ENCODE data around the gene HAPLN2. TPM values are rescaled to one million over a fixed set of nuclear protein-coding genes. Genes with fewer than 3 reads are reported as not detected.

The HAPLN2 gene
- total RNA-seq, 4 donors from 2014 or later = 0.55 to 1.9 TPM; not detected in 2

GRCh38 chr1:156574039-156574633, 45.1 kb upstream of the HAPLN2 start:
- Histone ChIP-seq H3K27ac (no peak overlapping the region), H3K36me3 (no peaks in the 10 kb centered on the region), H3K4me3 (no peak overlapping the region), H3K4me1 (peaks cover 5 to 27% (median 20%) of the 10 kb centered on the region in 4 donors), H3K27me3 (no peaks in the 10 kb centered on the region), H3K9me3 (no peaks in the 10 kb centered on the region)
- intact Hi-C loops (cut with DNase I; ENCODE audit: low total_unique reads) (no loop called here), in situ Hi-C loops (cut with MboI; ENCODE audit: low pct_ligation_motif_present in 1 of 4, low pct_unique_long_range_greater_than_20kb in 1 of 4, low sequenced_read_pairs in 3 of 4) (no loop called here)
- no peak for TF ChIP-seq POLR2A (IDR thresholded peaks at IDR 0.05)
- TF ChIP-seq EP300 (IDR thresholded peaks at IDR 0.05; ENCODE audit: low read depth) = no peak
- TF ChIP-seq POLR2AphosphoS5 (IDR thresholded peaks at IDR 0.05) = no peak
- no peak for TF ChIP-seq CTCF (IDR thresholded peaks at IDR 0.05)
- DNase-seq = no peak
- WGBS, 2 donors (ENCODE audit: low coverage in 1 of 2) = 40 to 49% methylated on average over 1 to 2 of the region's 2 CpGs

DNA sequence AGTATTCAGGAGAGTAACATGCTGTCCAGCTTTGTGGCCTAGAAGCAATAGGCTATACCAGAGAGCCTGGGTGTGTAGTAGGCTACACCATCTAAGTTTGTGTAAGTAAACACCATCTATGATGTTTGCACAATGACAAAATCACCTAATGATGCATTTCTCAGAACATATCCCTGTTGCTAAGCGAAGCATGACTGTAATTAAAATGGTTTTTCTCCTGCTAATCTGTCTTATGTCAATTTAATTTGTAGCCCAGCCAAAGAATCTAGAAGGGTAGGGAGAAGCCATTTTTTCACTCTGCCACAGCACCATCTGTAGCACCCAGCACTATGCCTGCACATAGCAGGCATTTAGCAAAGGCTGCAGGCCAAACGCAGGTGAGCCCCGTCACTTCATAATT, 41.7 kb upstream of the HAPLN2 start:
- 68 to 81% methylated on average over 2 to 3 of the region's 3 CpGs for WGBS, 2 donors (ENCODE audit: low coverage in 1 of 2)
- TF ChIP-seq CTCF (IDR thresholded peaks at IDR 0.05) (no peak), POLR2AphosphoS5 (IDR thresholded peaks at IDR 0.05) (peak in 1 of 3 donors; percentile 15)
- Histone ChIP-seq H3K4me1 (peaks cover 0 to 3% (median under 1%) of the 10 kb centered on the region in 4 donors), H3K4me3 (no peak overlapping the region), H3K27ac (peak overlapping the region in 2 of 4 donors; percentile 26 to 43), H3K27me3 (no peaks in the 10 kb centered on the region), H3K36me3 (no peaks in the 10 kb centered on the region), H3K9me3 (no peaks in the 10 kb centered on the region)
- intact Hi-C loops (cut with DNase I; ENCODE audit: low total_unique reads) = no loop called here
- in situ Hi-C loops (cut with MboI; ENCODE audit: low pct_ligation_motif_present in 1 of 4, low pct_unique_long_range_greater_than_20kb in 1 of 4, low sequenced_read_pairs in 3 of 4) = no loop called here
- no peak for DNase-seq

GRCh38 chr1:156578055-156578454, 41.2 kb upstream of the HAPLN2 start:
- Histone ChIP-seq H3K4me1 (no peaks in the 10 kb centered on the region), H3K27me3 (no peaks in the 10 kb centered on the region), H3K9me3 (no peaks in the 10 kb centered on the region), H3K36me3 (no peaks in the 10 kb centered on the region), H3K4me3 (no peak overlapping the region), H3K27ac (peak overlapping the region in 2 of 4 donors; percentile 26 to 43)
- TF ChIP-seq CTCF (IDR thresholded peaks at IDR 0.05) = no peak
- no peak for TF ChIP-seq POLR2AphosphoS5 (IDR thresholded peaks at IDR 0.05)
- no peak for TF ChIP-seq POLR2A (IDR thresholded peaks at IDR 0.05)
- no peak for TF ChIP-seq EP300 (IDR thresholded peaks at IDR 0.05; ENCODE audit: low read depth)
- in situ Hi-C loops (cut with MboI; ENCODE audit: low pct_ligation_motif_present in 1 of 4, low pct_unique_long_range_greater_than_20kb in 1 of 4, low sequenced_read_pairs in 3 of 4) = no loop called here
- DNase-seq = no peak
- WGBS, 2 donors (ENCODE audit: low coverage in 1 of 2) = 69 to 93% methylated on average over 2 to 6 of the region's 7 CpGs
- intact Hi-C loops (cut with DNase I; ENCODE audit: low total_unique reads) = no loop called here

GRCh38 chr1:156579472-156579871, 39.7 kb upstream of the HAPLN2 start, which contains the start of gene TTC24:
TSS of gene TTC24 (plus strand) at chr1:156579723. CDS start at chr1:156581365, 1,642 bp downstream.
- TF ChIP-seq CTCF (IDR thresholded peaks at IDR 0.05) = no peak
- no peak for TF ChIP-seq EP300 (IDR thresholded peaks at IDR 0.05; ENCODE audit: low read depth)
- TF ChIP-seq POLR2AphosphoS5 (IDR thresholded peaks at IDR 0.05) = no peak
- TF ChIP-seq POLR2A (IDR thresholded peaks at IDR 0.05) = no peak
- in situ Hi-C loops (cut with MboI; ENCODE audit: low pct_ligation_motif_present in 1 of 4, low pct_unique_long_range_greater_than_20kb in 1 of 4, low sequenced_read_pairs in 3 of 4) (no loop called here), intact Hi-C loops (cut with DNase I; ENCODE audit: low total_unique reads) (no loop called here)
- Histone ChIP-seq H3K4me1 (peaks cover 0 to 3% (median 0%) of the 10 kb centered on the region in 4 donors), H3K36me3 (no peaks in the 10 kb centered on the region), H3K27me3 (no peaks in the 10 kb centered on the region), H3K9me3 (no peaks in the 10 kb centered on the region), H3K27ac (no peak within 1 kb of the TSS), H3K4me3 (no peak within 1 kb of the TSS)
- WGBS, 2 donors (ENCODE audit: low coverage in 1 of 2) = 54 to 70% methylated on average over 3 to 5 of the region's 5 CpGs
- DNase-seq = no peak

Data from transverse colon (tissue), 4 donors.